COLO668 (cell line): Measurements from ENCODE around the gene RHOT1.
"Not testable (repeated sequence)": the region's sequence is repeated elsewhere in the genome, so short reads cannot be mapped to it uniquely, and the experiment has no call there.

Experiments used
- DNase-seq: peaks from one replicate; lab custom pipeline; 2025; ENCODE audit not compliant: unreplicated experiment; lab: John Stamatoyannopoulos, UW

Gene RHOT1

DNA sequence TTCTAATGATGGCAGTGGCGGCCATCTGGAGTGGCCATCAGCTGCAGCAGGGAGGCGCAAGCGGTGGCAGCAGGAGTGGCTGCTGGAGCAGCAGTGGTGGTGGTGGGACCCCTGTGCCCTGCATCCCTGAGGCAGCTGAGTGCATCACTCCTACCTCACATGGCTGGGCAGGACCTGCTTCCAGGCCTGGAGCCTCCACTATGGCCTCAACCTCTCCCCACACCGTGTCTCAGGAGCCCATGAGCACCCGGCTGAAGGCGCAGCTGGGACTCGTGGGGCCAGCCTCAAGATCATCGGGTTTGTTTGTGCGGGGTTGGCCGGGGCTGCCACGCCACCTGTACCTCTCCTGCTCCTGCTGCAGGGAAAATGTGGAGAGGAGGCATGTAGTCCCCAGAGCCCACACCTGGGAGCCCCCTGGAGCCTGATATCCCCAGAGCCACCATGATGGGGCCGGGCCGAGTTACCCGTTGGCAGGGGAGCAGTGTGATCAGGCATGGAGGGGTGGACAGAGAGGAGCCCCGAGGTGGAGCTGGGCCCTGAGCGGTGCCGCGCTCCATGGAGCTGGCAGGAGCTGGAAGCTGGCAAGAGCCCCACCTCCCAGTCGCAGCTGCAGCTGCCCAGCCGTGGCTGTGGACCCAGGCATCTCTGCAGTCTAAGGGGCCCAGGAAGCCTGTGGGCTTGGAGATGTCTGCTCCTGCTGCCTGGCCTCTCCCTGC lies 16.7 kb downstream of the RHOT1 start:
- no peak for DNase-seq

DNA sequence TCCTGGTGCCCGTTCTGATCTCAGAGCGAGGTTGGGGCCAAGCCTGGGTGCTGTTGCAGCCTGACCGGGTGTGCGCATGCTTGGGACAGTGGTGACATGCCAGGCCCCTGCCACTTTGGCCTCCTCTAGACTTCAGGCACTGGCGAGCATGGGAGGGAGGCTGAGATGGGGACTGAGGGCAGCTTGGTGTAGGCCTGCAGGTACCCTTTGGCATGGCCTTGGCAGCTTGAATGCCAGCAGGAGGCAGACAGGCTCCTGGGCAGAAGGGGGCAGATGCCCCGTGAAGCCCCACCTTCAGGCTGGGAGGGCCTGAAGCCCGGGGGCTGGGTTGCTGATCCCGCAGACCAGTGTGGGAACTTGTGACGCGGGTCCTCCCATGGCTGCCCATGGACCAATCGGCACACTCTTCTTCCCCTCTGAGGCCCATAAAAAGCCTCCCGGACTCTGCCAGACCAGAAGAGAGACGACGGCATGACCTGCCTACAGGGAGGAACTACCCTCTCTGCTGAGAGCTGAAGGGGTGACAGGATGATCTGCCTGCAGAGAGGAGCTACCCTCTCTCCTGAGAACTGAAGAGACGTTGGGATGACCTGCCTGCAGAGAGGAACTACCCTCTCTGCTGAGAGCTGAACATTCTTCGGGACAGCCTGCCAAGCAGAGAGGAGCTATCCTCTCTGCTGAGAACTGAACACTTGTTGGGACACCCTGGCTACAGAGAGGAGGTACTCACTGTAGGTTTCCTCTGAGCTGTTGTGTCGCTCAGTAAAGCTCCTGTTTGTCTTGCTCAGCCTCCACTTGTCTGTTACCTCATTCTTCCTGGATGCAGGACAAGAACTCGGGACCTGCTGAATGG lies 17.5 kb downstream of the RHOT1 start:
- no peak for DNase-seq

DNA sequence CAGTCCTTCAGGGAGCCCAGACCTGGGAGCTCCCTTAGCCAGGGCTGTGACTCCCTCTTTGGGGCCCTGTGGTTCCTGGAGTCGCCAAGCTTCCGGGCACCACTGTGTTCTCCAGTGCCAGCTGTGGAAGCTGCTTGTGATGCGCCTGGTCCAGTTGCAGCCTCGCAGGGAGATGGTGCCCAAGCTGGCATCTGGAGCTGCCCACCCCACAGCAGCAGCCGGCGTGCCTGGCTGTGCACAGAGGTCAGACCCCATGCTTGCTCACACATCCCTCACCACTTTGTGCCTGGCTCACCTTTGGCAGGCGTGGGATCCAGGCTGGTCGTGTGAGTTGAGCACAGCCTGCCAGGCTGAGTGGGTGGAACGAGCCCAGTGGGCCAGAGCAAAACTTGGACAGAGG lies 18.2 kb downstream of the RHOT1 start:
- no peak for DNase-seq

DNA sequence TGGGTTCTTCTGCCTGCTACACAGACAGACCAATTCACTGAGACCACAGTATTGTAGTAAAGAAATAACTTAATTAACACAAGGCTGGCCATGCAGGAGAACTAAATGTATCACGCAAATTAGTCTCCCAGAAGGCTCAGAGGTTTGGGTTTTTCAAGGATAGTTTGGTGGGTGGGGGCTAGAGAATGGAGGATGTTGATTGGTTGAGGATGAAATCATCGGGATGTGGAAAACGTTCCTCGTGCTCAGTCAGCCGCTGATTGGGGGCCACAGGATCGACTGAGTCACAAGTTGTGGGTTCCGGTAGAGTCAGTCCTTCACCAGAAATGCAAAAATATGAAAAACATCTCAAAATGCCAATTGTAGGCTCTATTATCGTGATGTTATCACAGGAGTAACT lies 18.7 kb downstream of the RHOT1 start:
- no peak for DNase-seq

DNA sequence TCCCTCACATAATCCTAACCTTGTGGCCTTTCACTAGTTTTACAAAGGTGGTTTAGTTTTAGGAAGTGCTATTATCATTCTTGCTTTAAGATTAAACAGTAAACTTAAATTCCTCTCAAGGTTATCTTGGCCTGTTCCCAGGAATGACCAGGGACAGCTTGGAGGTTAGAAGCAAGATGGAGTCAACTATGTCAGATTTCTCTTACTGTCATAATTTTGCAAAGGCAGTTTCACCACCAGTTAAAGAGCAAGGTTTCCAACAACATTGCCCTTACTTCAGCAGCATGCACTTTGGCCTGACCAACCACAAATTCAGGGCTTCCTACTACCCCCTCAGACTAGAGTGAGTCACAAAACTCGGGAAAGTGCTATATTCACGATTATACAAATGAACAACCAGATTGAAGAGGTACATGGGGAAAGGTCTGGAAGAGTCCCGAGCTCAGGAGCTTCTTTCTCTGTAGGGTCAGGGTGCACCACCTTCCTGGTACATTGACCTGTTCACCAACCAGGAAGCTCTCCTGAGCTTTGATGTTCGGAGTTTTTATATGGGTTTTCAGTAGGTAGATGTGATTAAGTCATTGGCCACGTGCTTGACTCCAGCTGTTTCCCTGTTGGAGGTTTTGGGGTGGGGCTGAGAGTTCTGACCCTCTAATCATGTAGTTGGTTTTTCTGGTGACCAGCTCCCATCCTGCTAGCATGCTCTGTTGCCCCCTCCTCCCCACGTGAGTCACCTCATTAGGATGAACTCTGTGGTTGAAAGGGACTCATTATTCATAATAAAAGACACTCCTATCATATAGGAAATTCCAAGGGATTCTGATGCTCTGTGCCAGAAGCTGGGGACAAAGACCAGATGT lies 19.4 kb downstream of the RHOT1 start:
- no peak for DNase-seq

DNA sequence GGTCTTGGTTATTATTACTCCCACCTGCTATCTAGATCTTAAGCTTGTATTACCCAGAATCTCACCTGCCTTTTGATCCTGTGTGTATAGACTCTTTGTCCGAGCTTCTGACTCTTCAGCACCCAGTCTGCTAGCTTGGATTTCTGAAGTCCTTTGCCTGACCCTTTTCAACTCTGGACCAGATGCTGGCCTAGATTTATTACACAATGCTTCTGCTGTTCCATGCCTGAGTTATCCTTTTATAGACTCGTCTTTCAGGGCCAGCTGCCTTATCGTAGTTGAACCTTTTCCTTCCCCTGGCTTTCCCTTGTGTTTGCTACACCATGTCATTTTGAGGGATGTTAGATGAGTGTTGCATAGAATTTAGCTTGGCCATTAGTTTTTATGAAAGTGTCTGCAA lies 32.6 kb downstream of the RHOT1 start:
- no peak for DNase-seq

DNA sequence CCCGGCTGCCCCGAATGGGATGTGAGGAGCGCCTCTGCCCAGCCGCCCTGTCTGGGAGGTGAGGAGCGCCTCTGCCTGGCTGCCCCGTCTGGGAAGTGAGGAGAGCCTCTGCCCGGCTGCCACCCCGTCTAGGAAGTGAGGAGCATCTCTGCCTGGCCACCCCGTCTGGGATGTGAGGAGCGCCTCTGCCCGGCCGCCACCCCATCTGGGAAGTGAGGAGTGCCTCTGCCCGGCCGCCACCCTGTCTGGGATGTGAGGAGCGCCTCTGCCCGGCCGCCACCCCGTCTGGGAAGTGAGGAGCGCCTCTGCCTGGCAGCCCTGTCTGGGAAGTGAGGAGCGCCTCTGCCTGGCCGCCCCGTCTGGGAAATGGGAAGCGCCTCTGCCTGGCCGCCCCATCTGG lies 36.4 kb downstream of the RHOT1 start:
- not testable (repeated sequence) for DNase-seq

DNA sequence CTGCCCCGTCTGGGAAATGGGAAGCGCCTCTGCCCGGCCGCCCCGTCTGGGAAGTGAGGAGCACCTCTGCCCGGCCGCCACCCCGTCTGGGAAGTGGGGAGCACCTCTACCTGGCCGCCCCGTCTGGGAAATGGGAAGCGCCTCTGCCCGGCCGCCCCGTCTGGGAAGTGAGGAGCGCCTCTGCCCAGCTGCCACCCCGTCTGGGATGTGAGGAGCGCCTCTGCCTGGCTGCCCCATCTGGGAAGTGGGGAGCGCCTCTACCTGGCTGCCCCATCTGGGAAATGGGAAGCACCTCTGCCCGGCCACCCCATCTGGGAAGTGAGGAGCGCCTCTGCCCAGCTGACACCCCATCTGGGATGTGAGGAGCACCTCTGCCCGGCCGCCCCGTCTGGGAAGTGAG lies 36.8 kb downstream of the RHOT1 start:
- DNase-seq = not testable (repeated sequence)

DNA sequence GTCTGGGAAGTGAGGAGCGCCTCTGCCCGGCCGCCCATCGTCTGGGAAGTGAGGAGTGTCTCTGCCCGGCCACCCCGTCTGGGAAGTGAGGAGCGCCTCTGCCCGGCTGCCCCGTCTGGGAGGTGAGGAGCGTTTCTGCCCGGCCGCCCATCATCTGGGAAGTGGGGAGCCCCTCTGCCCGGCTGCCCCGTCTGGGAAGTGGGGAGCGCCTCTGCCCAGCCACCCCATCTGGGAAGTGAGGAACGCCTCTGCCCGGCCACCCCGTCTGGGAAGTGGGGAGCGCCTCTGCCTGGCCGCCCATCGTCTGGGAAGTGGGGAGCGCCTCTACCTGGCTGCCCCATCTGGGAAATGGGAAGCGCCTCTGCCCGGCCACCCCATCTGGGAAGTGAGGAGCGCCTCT lies 37.2 kb downstream of the RHOT1 start:
- DNase-seq = not testable (repeated sequence)

DNA sequence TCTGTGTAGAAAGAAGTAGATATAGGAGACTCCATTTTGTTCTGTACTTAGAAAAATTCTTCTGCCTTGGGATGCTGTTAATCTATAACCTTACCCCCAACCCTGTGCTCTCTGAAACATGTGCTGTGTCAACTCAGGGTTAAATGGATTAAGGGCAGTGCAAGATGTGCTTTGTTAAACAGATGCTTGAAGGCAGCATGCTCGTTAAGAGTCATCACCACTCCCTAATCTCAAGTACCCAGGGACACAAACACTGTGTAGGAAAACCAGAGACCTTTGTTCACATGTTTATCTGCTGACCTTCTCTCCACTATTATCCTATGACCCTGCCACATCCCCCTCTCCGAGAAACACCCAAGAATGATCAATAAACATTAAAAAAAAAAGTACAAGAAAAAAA lies 38.0 kb downstream of the RHOT1 start:
- DNase-seq = not testable (repeated sequence)

DNA sequence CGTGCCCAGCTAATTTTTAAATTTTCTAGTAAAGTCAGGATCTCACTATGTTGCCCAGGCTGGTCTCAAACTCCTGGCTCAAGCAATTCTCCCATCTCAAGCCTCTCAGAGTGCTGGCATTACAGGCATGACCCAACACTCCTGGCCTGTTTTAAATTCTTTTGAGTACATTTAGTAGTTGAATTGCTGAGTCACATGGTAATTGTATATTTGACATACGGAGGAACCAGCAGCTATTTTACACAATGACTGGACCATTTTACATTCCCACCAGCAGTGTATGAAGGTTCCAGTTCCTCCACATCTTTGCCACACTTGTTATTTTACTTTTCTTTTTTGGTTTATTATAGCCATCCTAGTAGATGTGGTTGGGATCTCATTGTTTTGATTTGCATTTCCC lies 43.6 kb downstream of the RHOT1 start:
- DNase-seq = no peak

DNA sequence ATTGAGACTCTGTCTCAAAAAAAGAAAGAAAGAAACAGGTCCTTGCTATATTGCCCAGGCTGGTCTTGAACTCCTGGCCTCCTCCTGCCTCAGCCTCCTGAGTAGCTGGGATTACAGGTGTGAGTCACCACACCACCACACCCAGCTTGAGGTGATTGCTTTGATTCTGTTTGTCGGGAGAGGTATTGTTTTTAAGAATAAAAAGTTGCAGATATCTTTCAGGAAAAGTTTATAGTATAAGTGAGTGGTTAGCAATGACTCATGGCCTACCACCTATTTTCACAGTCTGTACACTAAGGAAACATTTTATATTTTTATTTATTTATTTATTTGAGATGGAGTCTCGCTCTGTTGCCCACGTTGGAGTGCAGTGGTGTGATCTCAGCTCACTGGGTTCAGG lies 45.0 kb downstream of the RHOT1 start:
- DNase-seq = no peak

DNA sequence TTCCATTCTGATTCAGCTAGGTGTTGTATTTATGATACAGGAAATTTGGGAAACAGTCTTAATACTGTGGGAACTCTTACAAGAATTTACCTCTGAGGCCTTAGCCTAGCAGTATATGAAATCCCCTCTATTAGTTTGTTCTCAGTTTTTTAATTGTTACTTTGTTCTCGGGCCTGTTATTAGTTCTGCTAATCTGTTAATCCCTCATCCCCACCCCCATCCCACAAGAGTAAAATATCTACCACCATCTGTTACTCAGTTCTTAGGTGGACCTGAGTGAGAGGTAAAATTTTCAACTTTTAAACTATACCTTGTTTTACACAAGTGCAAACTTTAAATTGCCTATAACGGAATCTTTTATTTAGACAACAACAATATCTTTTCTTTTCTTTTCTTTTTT lies 47.0 kb downstream of the RHOT1 start:
- no peak for DNase-seq

DNA sequence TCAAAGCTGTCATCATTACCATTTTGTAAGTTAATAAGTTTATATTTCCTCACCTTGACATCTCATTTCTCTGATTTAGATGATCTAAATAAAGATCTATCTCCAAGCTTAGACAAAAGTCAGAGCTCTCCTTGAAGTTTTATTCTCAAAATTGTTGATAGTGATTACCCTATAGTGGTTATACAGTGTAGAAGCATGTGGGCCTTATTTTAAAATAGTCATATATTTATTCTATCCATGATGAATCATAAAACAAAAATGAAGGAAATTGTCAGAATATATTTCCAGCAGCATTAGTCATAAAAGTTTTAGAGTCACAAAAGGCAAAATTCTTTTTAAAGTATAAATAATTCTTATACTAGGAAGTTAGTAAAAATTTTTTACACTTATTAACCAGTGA lies 49.0 kb downstream of the RHOT1 start:
- no peak for DNase-seq

DNA sequence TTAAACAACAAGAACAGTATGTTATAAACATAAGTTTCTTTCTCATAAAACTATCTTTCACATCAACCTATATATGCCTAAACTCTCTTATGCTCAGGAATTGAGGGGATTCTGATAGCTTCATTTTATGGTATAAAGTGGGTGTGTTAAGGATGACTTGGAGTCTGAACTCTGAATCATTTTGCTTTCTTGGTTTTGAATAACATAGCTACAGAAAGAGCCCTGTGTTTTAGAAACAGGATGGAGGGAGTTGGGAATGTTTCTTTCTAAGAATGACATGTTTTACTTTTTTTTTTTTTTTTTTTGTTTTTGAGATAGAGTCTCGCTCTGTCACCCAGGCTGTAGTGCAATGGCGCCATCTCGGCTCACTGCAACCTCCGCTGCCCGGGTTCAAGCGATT lies 50.1 kb downstream of the RHOT1 start:
- no peak for DNase-seq

DNA sequence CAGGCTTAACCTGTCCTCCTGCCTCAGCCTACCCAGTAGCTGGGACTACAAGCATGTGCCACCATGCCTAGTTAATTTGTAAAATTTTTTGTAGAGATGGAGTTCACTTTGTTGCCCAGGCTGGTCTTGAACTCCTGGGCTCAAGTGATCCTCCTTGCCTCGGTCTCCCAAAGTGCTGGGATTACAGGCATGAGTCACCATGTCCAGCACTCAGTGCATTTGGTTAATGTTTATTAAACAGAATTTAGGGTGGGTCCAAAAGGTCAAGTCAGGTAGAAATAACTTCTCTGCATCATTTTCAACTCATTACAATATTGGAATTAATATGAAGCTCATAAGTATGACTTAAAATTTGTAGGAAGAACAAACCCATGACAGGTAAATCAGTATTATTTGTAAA lies 55.7 kb downstream of the RHOT1 start:
- DNase-seq = no peak

DNA sequence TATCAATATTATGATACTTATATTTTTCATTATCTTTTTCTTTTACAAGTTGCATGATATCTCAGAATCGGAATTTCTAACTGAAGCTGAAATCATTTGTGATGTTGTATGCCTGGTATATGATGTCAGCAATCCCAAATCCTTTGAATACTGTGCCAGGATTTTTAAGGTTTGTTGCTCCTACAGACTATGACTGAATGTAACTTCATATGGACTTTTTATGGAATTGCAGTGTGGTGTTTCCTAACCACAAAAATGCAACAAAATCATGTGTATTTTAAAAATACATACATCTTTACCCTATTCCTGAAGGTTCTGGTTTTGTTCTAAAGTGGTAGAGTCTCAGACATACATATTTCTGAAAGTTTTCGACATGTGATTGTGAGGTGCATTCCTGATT lies 64.6 kb downstream of the RHOT1 start:
- DNase-seq = no peak

DNA sequence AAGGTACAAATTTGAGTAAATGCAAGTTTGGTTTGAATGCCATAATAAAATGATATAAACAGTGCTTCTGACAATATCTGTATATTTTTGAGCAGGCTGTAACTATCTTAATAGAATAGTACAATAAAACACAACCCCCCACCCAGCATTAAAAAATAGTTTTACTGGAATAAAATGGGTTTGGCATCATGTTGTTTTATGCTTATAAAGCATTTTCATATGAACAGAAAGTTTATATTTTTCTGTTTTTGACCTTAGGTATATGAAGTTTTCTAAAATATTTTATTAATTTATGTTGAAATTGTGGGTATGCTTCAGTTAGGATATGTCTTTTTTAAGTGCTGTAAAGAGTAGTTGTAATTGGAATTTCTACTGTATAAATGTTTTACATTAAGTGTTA lies 66.1 kb downstream of the RHOT1 start:
- no peak for DNase-seq

DNA sequence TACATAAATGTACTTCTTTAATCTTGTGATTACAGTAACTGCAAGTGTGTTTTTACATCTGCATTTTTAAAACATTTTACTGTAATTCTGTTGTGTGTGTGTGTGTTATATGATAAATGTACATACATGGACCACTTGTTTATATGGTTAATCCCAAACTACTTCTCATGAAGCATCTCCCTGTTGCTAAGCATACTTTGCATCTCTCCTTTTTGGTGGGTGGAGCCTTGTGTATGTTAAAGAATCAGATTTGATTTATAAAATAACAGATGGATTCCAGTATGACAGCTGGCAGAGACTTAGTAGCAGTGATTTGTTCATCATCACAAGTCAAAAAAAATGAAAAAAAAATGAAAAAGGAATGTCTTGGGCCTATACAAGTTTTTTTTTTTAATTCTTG lies 67.3 kb downstream of the RHOT1 start:
- DNase-seq = no peak

DNA sequence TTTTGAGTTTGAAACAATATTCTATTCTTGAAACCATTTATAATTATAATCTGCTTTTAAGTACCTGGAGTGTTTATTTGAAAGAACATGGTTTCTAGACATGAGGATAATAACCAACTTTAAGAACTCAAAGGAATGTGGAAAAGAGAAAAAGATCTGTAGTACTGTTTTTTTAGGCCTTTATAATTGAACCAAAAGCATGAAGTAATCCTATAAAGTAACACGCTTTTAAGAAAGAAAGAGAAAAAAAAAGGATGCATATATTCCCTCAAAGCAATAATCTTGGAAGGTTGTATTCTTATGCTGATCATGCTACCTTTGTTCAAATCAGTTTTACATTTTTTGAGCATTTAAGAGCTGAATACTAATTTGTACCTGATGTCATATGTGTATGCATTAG lies 69.4 kb downstream of the RHOT1 start:
- DNase-seq = no peak

DNA sequence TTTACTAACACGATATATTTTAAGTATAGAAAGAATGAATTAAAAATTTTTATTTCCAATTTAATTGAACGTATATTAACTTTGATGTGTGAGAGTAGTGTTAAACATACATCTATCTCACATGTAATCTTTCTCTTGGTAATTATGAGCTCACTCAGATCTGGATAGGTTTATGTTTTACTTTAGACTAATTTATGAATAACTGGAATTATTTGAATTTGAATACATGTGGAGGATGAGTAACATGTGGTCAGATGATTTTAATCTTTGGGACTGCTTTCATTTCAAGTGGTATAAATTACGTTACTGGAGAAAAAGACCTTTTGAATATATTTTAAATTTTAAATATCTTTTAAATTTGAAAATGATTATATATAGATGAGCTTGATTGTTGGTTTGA lies 73.4 kb downstream of the RHOT1 start:
- DNase-seq = no peak

DNA sequence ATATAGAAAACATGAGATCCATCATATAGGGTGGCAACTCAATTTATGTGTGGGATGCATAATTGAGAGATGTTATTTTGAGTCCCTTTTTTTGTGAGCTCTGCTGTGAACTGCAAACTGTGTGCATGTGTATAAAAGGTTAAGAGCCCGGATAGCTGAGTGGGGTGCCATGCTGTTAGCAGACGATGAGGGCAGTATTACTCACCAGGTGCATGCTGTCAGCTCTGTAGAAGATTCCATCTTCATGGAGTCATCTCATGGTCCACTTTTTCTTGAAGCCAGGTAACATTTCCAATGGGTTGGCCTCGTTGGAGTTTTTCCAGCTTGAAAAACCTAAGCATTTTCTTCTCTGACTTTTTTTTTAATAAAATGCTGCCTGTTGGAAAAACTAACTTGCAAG lies 80.3 kb downstream of the RHOT1 start:
- no peak for DNase-seq
